ENCODE results near the gene PLS1.
A peak's percentile ranks its signal among the peaks of the same experiment; 100 is the strongest.
"Not testable (repeated sequence)": the region's sequence is repeated elsewhere in the genome, so short reads cannot be mapped to it uniquely, and the experiment has no call there.

Gene PLS1

GRCh38 chr3:142694225-142694624 is 98.0 kb downstream of the PLS1 start:
- no peak for DNase-seq
- TF ChIP-seq CTCF (IDR thresholded peaks at IDR 0.05; ENCODE audit: low read depth, low read length) = no peak
- peaks cover 9% of the 10 kb centered on the region for H3K4me1 ChIP-seq

GRCh38 chr3:142705198-142705597 is 109.0 kb downstream of the PLS1 start:
- peak; percentile 13 for DNase-seq

More at GRCh38 chr3:142694225-142694624, 98.0 kb downstream of the PLS1 start:
- Histone ChIP-seq H3K27me3 (no peaks in the 10 kb centered on the region), H3K9me3 (no peaks in the 10 kb centered on the region), H3K36me3 (no peaks in the 10 kb centered on the region), H3K4me3 (ENCODE audit: low read depth, low read length) (no peak overlapping the region)

GRCh38 chr3:142706321-142707127 is 110.3 kb downstream of the PLS1 start:
- no peak for TF ChIP-seq CTCF (IDR thresholded peaks at IDR 0.05; ENCODE audit: low read depth, low read length)
- H3K9me3 ChIP-seq = no peaks in the 10 kb centered on the region
- H3K4me1 ChIP-seq = peaks cover 9% of the 10 kb centered on the region
- no peak for DNase-seq
- no peaks in the 10 kb centered on the region for H3K27me3 ChIP-seq
- no peak overlapping the region for H3K4me3 ChIP-seq (ENCODE audit: low read depth, low read length)
- H3K36me3 ChIP-seq = no peaks in the 10 kb centered on the region; the same call in 1 of the 2 replicates

More at GRCh38 chr3:142705198-142705597, 109.0 kb downstream of the PLS1 start:
- Histone ChIP-seq H3K9me3 (no peaks in the 10 kb centered on the region), H3K36me3 (no peaks in the 10 kb centered on the region; the same call in 1 of the 2 replicates), H3K4me1 (peaks cover 9% of the 10 kb centered on the region), H3K4me3 (ENCODE audit: low read depth, low read length) (no peak overlapping the region), H3K27me3 (no peaks in the 10 kb centered on the region)
- no peak for TF ChIP-seq CTCF (IDR thresholded peaks at IDR 0.05; ENCODE audit: low read depth, low read length)

- Histone ChIP-seq H3K4me3 (ENCODE audit: low read depth, low read length) (no peak overlapping the region), H3K36me3 (no peaks in the 10 kb centered on the region; the same call in 1 of the 2 replicates), H3K27me3 (no peaks in the 10 kb centered on the region), H3K4me1 (peaks cover 9% of the 10 kb centered on the region), H3K9me3 (no peaks in the 10 kb centered on the region)
- DNase-seq = no peak
- no peak for TF ChIP-seq CTCF (IDR thresholded peaks at IDR 0.05; ENCODE audit: low read depth, low read length)
These were observed 113.0 kb downstream of the PLS1 start for GRCh38 chr3:142709207-142709606.

GRCh38 chr3:142714882-142715281 is 118.7 kb downstream of the PLS1 start:
- not testable (repeated sequence) for H3K4me1 ChIP-seq; H3K27me3 ChIP-seq; H3K4me3 ChIP-seq (ENCODE audit: low read depth, low read length); H3K36me3 ChIP-seq; H3K9me3 ChIP-seq; DNase-seq

GRCh38 chr3:142716102-142716501 is 119.9 kb downstream of the PLS1 start:
- H3K4me1 ChIP-seq = no peaks in the 10 kb centered on the region
- DNase-seq = no peak
- H3K9me3 ChIP-seq = no peaks in the 10 kb centered on the region
- no peaks in the 10 kb centered on the region for H3K36me3 ChIP-seq
- H3K4me3 ChIP-seq (ENCODE audit: low read depth, low read length) = no peak overlapping the region
- no peak for TF ChIP-seq CTCF (IDR thresholded peaks at IDR 0.05; ENCODE audit: low read depth, low read length)
- no peaks in the 10 kb centered on the region for H3K27me3 ChIP-seq
